H1 (cell line): Measurements from ENCODE around the gene UBASH3A.

Experiments used
- JUND ChIP-seq: IDR thresholded peaks from 2 replicates; pipeline ENCODE4 v1.6.1; 2011; ENCODE audit warnings: mild to moderate bottlenecking, improper control_type of control experiment, low read length
- RAD21 ChIP-seq, 2 experiments: IDR thresholded peaks in 1 of 2; conservative IDR thresholded peaks in 1 of 2; 2 replicates each; pipeline ENCODE4 v1.6.1; 2011; ENCODE audit warnings: low read depth in 2 of 2, low read length in 2 of 2, improper control_type of control experiment in 1 of 2, inconsistent platforms in 1 of 2, mild to moderate bottlenecking in 1 of 2, moderate library complexity in 1 of 2
- RFX5 ChIP-seq: IDR thresholded peaks from 2 replicates; pipeline ENCODE4 v1.6.1; 2011; ENCODE audit warnings: low read depth, low read length, improper control_type of control experiment, borderline replicate concordance
- SP1 ChIP-seq: IDR thresholded peaks from 2 replicates; pipeline ENCODE4 v1.6.1; 2011; ENCODE audit warnings: low read depth, low read length
- YY1 ChIP-seq: IDR thresholded peaks from 2 replicates; pipeline ENCODE4 v1.6.1; 2011; ENCODE audit warnings: low read depth, mild to moderate bottlenecking, low read length
- ZNF274 ChIP-seq: IDR thresholded peaks from 2 replicates; pipeline ENCODE4 v1.7.0; 2012; ENCODE audit warnings: low read length, borderline replicate concordance; ENCODE audit errors: extremely low read depth
- TF ChIP-seq, protein P1 (sequence below): IDR thresholded peaks from 2 replicates; pipeline ENCODE4 v1.6.1; 2012; ENCODE audit warnings: inconsistent platforms
- TF ChIP-seq, protein P2 (sequence below), 3 experiments: IDR thresholded peaks; 1 replicate in 2 of 3; 2 replicates in 1 of 3; pipeline versions ENCODE4 v1.5.1 to v1.6.1; 2011; ENCODE audit warnings: low read length in 3 of 3, mild to moderate bottlenecking in 3 of 3, inconsistent platforms in 2 of 3, low read depth in 1 of 3, moderate library complexity in 1 of 3; ENCODE audit not compliant: insufficient read depth in 1 of 3; ENCODE audit errors: control extremely low read depth in 1 of 3
- TF ChIP-seq, protein P3 (sequence below): fragments of 300-600 bp; sonication (generic); IDR thresholded peaks from 2 replicates; pipeline ENCODE4 v1.7.1; 2012; ENCODE audit warnings: low read length, moderate library complexity, mild to moderate bottlenecking, inconsistent platforms; ENCODE audit not compliant: insufficient replicate concordance

DNA sequence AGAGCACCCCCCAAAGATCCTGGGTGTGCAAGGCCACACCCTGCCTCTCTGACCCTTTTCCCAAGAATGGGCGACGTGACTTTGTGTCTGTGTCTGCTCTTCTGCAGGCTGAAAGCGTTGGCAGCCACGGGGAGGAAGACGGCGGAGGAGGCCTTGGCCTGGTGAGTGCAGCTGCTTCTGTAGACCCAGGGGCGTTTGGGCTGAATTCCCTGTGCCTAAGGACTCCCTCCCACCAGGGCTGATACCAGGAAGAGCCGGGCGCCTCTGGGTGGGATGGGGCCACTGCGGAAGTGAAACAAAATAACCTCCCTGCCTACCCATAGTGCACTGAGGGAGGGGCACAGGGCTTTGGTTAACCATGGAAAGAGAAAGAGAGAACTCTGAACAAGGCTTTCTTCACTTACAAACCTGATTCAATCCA, 2.5 kb downstream of the UBASH3A start:
- TF ChIP-seq, protein P1, sequence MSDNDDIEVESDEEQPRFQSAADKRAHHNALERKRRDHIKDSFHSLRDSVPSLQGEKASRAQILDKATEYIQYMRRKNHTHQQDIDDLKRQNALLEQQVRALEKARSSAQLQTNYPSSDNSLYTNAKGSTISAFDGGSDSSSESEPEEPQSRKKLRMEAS, result no peak
- TF ChIP-seq YY1 (no peak), ZNF274 (no peak), SP1 (no peak), RFX5 (no peak), JUND (no peak), RAD21 (IDR thresholded peaks at IDR 0.05 in 1 of 2, conservative IDR thresholded peaks at IDR 0.05 in 1 of 2; ENCODE audit: low read depth in 2 of 2, low read length in 2 of 2) (no peak)
- TF ChIP-seq, protein P2, sequence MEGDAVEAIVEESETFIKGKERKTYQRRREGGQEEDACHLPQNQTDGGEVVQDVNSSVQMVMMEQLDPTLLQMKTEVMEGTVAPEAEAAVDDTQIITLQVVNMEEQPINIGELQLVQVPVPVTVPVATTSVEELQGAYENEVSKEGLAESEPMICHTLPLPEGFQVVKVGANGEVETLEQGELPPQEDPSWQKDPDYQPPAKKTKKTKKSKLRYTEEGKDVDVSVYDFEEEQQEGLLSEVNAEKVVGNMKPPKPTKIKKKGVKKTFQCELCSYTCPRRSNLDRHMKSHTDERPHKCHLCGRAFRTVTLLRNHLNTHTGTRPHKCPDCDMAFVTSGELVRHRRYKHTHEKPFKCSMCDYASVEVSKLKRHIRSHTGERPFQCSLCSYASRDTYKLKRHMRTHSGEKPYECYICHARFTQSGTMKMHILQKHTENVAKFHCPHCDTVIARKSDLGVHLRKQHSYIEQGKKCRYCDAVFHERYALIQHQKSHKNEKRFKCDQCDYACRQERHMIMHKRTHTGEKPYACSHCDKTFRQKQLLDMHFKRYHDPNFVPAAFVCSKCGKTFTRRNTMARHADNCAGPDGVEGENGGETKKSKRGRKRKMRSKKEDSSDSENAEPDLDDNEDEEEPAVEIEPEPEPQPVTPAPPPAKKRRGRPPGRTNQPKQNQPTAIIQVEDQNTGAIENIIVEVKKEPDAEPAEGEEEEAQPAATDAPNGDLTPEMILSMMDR (IDR thresholded peaks at IDR 0.05; ENCODE audit: control extremely low read depth in 1 of 3, insufficient read depth in 1 of 3, low read depth in 1 of 3, low read length in 3 of 3), result no peak
- TF ChIP-seq, protein P3, sequence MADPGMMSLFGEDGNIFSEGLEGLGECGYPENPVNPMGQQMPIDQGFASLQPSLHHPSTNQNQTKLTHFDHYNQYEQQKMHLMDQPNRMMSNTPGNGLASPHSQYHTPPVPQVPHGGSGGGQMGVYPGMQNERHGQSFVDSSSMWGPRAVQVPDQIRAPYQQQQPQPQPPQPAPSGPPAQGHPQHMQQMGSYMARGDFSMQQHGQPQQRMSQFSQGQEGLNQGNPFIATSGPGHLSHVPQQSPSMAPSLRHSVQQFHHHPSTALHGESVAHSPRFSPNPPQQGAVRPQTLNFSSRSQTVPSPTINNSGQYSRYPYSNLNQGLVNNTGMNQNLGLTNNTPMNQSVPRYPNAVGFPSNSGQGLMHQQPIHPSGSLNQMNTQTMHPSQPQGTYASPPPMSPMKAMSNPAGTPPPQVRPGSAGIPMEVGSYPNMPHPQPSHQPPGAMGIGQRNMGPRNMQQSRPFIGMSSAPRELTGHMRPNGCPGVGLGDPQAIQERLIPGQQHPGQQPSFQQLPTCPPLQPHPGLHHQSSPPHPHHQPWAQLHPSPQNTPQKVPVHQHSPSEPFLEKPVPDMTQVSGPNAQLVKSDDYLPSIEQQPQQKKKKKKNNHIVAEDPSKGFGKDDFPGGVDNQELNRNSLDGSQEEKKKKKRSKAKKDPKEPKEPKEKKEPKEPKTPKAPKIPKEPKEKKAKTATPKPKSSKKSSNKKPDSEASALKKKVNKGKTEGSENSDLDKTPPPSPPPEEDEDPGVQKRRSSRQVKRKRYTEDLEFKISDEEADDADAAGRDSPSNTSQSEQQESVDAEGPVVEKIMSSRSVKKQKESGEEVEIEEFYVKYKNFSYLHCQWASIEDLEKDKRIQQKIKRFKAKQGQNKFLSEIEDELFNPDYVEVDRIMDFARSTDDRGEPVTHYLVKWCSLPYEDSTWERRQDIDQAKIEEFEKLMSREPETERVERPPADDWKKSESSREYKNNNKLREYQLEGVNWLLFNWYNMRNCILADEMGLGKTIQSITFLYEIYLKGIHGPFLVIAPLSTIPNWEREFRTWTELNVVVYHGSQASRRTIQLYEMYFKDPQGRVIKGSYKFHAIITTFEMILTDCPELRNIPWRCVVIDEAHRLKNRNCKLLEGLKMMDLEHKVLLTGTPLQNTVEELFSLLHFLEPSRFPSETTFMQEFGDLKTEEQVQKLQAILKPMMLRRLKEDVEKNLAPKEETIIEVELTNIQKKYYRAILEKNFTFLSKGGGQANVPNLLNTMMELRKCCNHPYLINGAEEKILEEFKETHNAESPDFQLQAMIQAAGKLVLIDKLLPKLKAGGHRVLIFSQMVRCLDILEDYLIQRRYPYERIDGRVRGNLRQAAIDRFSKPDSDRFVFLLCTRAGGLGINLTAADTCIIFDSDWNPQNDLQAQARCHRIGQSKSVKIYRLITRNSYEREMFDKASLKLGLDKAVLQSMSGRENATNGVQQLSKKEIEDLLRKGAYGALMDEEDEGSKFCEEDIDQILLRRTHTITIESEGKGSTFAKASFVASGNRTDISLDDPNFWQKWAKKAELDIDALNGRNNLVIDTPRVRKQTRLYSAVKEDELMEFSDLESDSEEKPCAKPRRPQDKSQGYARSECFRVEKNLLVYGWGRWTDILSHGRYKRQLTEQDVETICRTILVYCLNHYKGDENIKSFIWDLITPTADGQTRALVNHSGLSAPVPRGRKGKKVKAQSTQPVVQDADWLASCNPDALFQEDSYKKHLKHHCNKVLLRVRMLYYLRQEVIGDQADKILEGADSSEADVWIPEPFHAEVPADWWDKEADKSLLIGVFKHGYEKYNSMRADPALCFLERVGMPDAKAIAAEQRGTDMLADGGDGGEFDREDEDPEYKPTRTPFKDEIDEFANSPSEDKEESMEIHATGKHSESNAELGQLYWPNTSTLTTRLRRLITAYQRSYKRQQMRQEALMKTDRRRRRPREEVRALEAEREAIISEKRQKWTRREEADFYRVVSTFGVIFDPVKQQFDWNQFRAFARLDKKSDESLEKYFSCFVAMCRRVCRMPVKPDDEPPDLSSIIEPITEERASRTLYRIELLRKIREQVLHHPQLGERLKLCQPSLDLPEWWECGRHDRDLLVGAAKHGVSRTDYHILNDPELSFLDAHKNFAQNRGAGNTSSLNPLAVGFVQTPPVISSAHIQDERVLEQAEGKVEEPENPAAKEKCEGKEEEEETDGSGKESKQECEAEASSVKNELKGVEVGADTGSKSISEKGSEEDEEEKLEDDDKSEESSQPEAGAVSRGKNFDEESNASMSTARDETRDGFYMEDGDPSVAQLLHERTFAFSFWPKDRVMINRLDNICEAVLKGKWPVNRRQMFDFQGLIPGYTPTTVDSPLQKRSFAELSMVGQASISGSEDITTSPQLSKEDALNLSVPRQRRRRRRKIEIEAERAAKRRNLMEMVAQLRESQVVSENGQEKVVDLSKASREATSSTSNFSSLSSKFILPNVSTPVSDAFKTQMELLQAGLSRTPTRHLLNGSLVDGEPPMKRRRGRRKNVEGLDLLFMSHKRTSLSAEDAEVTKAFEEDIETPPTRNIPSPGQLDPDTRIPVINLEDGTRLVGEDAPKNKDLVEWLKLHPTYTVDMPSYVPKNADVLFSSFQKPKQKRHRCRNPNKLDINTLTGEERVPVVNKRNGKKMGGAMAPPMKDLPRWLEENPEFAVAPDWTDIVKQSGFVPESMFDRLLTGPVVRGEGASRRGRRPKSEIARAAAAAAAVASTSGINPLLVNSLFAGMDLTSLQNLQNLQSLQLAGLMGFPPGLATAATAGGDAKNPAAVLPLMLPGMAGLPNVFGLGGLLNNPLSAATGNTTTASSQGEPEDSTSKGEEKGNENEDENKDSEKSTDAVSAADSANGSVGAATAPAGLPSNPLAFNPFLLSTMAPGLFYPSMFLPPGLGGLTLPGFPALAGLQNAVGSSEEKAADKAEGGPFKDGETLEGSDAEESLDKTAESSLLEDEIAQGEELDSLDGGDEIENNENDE, result no peak
